ENCODE data around the gene MSI2. TPM values are rescaled to one million over a fixed set of nuclear protein-coding genes. Genes with fewer than 3 reads are reported as not detected.
A peak's percentile ranks its signal among the peaks of the same experiment; 100 is the strongest.

The MSI2 gene
- total and polyA plus RNA-seq, 5 donors: 43.9 to 113 (median 107) TPM

DNA sequence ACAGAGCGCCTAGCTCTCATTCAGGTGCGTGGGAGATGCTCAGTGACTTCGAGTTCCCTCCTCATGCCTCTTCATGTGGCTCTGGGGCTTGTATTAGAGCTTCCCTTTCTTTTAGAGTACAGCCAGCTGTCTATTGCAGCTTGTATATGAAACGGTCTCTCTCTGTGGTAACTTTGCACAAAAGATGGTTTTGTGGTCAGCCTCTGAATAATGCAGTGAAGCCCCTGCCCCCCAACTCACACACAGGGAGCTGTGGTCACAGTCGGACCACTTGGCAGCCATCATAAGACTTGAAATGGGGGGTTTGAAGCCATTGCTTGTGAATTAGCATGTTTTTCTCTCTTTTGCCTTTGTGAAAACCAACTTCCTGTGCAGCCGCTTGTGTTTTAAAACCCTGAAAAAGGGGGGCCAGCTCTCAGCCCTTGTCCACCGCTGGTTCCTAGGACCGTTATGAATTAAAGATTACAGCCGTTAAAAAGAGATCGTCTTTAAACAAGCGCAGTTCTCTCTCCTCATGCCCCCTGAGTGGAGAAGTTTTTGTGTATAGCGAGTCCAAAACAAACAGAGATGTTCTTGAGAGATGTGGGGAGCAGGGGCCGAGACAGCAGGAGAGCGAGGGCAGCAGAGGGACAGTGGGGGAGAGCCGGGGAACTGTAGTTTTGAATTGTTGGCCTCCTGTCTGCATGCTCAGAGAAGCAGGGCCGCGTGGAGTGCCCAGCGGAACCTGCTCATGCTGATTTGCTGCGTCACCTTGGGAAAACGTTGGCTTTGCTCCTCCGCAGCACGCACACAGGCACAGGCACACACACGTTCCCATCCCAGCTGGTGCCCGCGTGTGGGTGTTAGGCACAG lies 199.0 kb downstream of the MSI2 start:
- DNase-seq (peak in 1 of 3 donors; percentile 34), ATAC-seq (peak; percentile 29 to 54)
- 47% methylated on average over 25 of the region's 25 CpGs for WGBS
- H3K9me3 ChIP-seq (ENCODE audit: control insufficient read depth, low read length): no peaks in the 10 kb centered on the region
- H3K27me3 ChIP-seq (ENCODE audit: control insufficient read depth, insufficient read depth): no peaks in the 10 kb centered on the region
- peaks cover 4% of the 10 kb centered on the region for H3K4me1 ChIP-seq (ENCODE audit: control insufficient read depth, insufficient read depth, low read length)
- H3K4me3 ChIP-seq (ENCODE audit: low read length): no peak overlapping the region
- intact Hi-C loops (cut with DNase I): loop anchor here in 1 of 4 donors (10.0 kb wide), 1 partner anchor 190 kb away; no protein-coding TSS in a partner anchor
- no peak overlapping the region for H3K27ac ChIP-seq (ENCODE audit: low read length)

DNA sequence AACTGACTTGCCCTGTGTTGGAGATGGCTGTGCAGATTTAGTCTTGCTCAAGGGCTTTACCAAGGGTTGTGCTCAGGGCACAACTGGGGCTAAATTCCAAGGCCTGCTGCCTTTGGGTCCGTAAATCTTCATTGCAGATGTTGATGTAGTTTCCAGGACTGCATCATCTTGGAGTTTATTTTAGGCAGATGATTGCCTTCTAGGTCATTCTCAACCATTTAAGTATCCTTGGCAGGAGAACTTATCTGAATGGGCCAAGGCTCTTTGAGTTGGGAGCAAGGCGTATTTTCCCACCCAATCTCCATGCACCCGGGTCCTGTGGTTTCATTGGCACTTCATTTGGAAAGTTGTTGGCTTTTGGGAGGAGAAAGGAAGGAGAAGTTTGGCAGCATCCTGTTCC lies 200.3 kb downstream of the MSI2 start:
- ATAC-seq: peak; percentile 14 to 50
- DNase-seq: no peak
- H3K27me3 ChIP-seq (ENCODE audit: control insufficient read depth, insufficient read depth): no peaks in the 10 kb centered on the region
- no peaks in the 10 kb centered on the region for H3K9me3 ChIP-seq (ENCODE audit: control insufficient read depth, low read length)
- intact Hi-C loops (cut with DNase I): loop anchor here in 1 of 4 donors (10.0 kb wide), 1 partner anchor 192 kb away; no protein-coding TSS in a partner anchor
- H3K27ac ChIP-seq (ENCODE audit: low read length): no peak overlapping the region
- H3K4me3 ChIP-seq (ENCODE audit: low read length): no peak overlapping the region
- H3K4me1 ChIP-seq (ENCODE audit: control insufficient read depth, insufficient read depth, low read length): peaks cover 7% of the 10 kb centered on the region
- WGBS: 76% methylated on average over 3 of the region's 3 CpGs

DNA sequence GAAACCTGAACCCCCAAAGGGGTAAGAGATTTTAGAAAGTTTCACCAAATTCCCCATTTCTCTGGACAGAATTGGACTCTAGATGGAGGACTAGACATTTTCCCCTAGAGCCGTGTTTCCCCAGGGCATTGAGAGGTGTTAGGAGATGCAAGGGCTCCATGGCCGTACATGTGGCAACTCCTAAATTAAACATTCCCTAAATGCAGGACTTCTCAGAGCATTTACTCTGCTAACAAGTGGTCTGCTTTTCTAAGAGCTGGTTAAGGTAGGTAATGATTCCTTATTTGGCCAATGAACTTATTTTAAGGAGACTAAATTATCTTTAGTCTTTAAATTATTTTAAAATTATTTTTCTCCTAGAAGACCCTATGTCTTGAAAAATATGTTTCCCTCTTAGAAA lies 200.9 kb downstream of the MSI2 start:
- H3K4me1 ChIP-seq (ENCODE audit: control insufficient read depth, insufficient read depth, low read length): peaks cover 9% of the 10 kb centered on the region
- H3K27ac ChIP-seq (ENCODE audit: low read length): no peak overlapping the region
- DNase-seq: no peak
- no peak overlapping the region for H3K4me3 ChIP-seq (ENCODE audit: low read length)
- H3K27me3 ChIP-seq (ENCODE audit: control insufficient read depth, insufficient read depth): no peaks in the 10 kb centered on the region
- H3K9me3 ChIP-seq (ENCODE audit: control insufficient read depth, low read length): no peaks in the 10 kb centered on the region
- intact Hi-C loops (cut with DNase I): loop anchor here in 1 of 4 donors (10.0 kb wide), 1 partner anchor 192 kb away; no protein-coding TSS in a partner anchor
- no peak for ATAC-seq
- 91% methylated on average over 2 of the region's 2 CpGs for whole genome bisulfite sequencing

DNA sequence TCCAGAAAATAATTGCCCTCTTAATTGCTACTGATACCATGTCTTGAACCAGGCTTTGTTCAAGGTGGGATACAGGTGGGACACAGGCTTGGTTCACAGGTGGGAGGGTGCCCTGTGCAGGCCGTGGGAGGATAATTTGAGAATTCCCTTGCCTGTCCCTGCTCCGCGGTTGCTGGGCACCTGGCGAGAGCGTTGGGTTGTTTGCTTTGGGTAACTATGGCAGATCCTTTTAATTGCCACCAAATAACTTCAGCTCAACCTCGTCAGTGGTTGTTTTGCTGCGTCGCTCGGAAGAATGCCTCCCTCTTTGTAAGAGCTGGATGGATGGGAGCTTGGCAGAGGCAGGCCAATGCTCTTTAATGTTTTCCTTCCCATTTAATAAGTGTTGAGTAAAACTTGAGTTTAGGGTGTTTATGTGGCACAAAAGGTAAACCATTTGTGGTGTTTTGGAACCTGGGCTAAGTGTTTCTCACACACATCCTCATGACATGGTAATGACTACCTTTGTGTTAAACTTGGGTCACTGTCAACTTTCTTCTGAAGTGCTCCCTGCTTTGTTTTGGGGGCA lies 202.5 kb downstream of the MSI2 start:
- no peak overlapping the region for H3K4me3 ChIP-seq (ENCODE audit: low read length)
- ATAC-seq: no peak
- WGBS: 96% methylated on average over 9 of the region's 9 CpGs

DNA sequence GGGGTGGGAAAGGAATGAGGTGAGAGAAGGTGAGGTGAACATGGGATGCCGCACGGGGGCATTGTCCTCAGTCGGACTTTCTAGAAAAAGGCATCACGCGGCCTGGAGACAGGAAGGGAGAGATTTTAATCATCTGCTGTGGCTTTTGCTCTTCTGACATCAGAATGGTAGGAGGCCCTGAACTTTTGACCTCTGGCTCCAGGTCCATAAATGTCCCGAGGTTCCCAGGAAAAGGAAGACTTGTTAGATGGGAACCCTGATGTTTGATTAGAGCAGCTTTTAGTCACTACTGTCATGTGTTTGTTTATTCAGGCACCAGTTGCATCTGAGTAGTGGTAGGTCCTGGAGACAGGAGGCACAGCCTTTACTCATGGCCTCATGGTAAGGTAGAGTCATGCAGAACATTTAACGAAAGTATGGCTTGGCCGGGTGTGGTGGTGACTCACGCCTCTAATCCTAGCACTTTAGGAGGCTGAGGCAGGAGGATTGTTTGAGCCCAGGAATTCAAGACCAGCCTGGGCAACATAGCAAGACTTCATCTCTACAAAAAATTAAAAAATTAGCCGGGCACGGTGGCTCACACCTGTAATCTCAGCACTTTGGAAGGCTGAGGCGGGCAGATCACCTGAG lies 203.1 kb downstream of the MSI2 start:
- no peaks in the 10 kb centered on the region for H3K9me3 ChIP-seq (ENCODE audit: control insufficient read depth, low read length)
- whole genome bisulfite sequencing: 75% methylated on average over 12 of the region's 12 CpGs
- H3K27ac ChIP-seq (ENCODE audit: low read length): no peak overlapping the region
- H3K27me3 ChIP-seq (ENCODE audit: control insufficient read depth, insufficient read depth): no peaks in the 10 kb centered on the region
- H3K4me1 ChIP-seq (ENCODE audit: control insufficient read depth, insufficient read depth, low read length): peaks cover 16% of the 10 kb centered on the region
- H3K4me3 ChIP-seq (ENCODE audit: low read length): no peak overlapping the region
- intact Hi-C loops (cut with DNase I): loop anchor here in 1 of 4 donors (10.0 kb wide), 1 partner anchor 195 kb away; no protein-coding TSS in a partner anchor
- DNase-seq (no peak), ATAC-seq (no peak)

More for the DNA sequence above, 202.5 kb downstream of the MSI2 start:
- intact Hi-C loops (cut with DNase I): loop anchor here in 1 of 4 donors (10.0 kb wide), 1 partner anchor 194 kb away; no protein-coding TSS in a partner anchor
- Histone ChIP-seq H3K27me3 (ENCODE audit: control insufficient read depth, insufficient read depth) (no peaks in the 10 kb centered on the region), H3K4me1 (ENCODE audit: control insufficient read depth, insufficient read depth, low read length) (peaks cover 15% of the 10 kb centered on the region), H3K27ac (ENCODE audit: low read length) (no peak overlapping the region), H3K9me3 (ENCODE audit: control insufficient read depth, low read length) (no peaks in the 10 kb centered on the region)
- DNase-seq: no peak

DNA sequence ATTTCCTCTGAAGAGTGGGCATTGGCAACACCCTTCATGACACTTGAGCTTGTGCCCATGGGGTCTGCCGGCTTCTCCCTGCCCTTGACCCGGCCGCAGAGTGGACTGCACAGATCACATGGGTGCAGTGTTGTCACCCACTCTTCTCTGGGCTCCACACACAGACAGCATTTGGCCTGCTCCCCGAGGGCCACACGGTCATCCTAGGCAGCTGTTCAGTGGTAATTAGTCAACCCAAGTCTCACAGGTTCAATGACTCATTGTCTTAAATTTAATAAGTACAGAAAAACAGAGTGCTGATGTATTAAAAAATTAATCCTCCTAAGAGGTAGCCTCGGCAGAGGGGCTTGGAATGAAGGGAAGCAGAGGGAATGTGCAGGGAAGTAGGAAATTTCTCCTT lies 204.8 kb downstream of the MSI2 start:
- ATAC-seq (no peak), DNase-seq (peak in 1 of 3 donors; percentile 11)
- 92% methylated on average over 6 of the region's 6 CpGs for WGBS
- Histone ChIP-seq H3K4me1 (ENCODE audit: control insufficient read depth, insufficient read depth, low read length) (peaks cover 21% of the 10 kb centered on the region), H3K27me3 (ENCODE audit: control insufficient read depth, insufficient read depth) (no peaks in the 10 kb centered on the region), H3K4me3 (ENCODE audit: low read length) (no peak overlapping the region), H3K9me3 (ENCODE audit: control insufficient read depth, low read length) (no peaks in the 10 kb centered on the region), H3K27ac (ENCODE audit: low read length) (no peak overlapping the region)
- intact Hi-C loops (cut with DNase I): no loop called here

DNA sequence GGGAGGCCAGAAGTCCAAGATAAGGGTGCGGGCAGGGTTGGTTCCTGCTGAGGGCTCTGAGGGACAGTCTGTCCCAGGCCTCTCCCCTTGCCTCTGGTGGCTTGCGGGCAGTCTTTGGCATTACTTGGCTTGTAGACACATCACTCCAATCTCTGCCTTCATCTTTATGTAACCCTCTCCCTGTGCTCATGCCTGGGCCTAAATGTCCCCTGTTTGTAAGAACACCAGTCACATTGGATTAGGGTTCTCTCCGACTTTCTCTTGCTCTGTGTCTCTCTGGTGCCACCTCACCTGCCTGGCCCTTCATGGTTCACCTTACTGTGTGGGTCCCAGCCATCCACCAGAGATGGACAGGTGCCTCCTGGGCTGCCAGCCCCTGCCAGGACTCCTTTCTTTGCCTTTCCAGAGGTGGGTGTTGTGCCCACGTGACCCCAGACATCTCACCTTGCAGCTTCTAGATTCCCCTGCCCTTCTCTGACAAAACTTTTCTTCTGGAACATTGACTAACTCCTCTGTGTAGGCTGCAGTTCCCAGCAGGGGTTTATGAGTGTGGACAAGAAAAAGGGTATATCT lies 205.8 kb downstream of the MSI2 start:
- Histone ChIP-seq H3K27me3 (ENCODE audit: control insufficient read depth, insufficient read depth) (no peaks in the 10 kb centered on the region), H3K27ac (ENCODE audit: low read length) (no peak overlapping the region), H3K4me1 (ENCODE audit: control insufficient read depth, insufficient read depth, low read length) (peaks cover 21% of the 10 kb centered on the region), H3K4me3 (ENCODE audit: low read length) (no peak overlapping the region), H3K9me3 (ENCODE audit: control insufficient read depth, low read length) (no peaks in the 10 kb centered on the region)
- peak in 1 of 3 donors; percentile 10 for DNase-seq
- ATAC-seq: no peak
- intact Hi-C loops (cut with DNase I): no loop called here
- 96% methylated on average over 4 of the region's 4 CpGs for WGBS

DNA sequence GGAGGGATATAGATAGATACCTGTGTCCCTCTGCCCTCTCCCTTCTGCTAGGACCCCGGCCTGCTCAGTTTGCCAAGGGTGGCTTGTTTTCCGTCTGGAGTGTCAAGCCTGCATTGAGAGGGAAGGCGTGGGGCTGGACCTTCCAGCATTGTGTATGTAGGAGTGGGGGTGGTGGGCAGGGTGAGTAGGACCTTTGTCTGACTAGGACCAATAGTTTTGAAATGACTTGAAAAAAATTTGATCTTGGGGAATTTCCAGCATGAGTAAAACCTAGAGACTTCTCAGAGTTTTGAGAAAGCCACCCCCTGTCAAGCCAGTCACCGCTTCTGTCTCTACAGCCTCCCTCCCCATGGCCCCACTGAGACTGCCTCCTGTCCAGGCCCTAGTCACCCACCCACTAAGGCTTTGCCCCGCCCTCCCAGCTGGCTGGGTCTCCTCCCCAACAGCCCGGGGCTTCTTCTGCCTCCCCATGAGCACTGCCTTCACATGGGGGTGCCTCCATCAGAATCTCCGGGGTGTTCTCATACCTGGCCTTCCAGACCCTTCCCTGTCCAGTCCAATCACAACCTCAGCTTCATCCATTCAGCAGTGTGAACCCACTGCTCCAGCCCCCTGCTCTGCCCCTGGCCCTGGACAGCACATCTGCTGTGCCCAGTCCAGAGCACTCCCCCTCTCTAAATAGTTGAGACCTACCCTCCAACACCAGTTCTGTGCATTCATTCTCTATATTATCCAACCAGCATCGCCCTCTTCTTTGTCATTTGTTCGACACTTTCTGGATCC lies 207.0 kb downstream of the MSI2 start:
- Histone ChIP-seq H3K27ac (ENCODE audit: low read length) (no peak overlapping the region), H3K27me3 (ENCODE audit: control insufficient read depth, insufficient read depth) (no peaks in the 10 kb centered on the region), H3K4me1 (ENCODE audit: control insufficient read depth, insufficient read depth, low read length) (peaks cover 21% of the 10 kb centered on the region), H3K4me3 (ENCODE audit: low read length) (no peak overlapping the region), H3K9me3 (ENCODE audit: control insufficient read depth, low read length) (no peaks in the 10 kb centered on the region)
- DNase-seq (peak in 2 of 3 donors; percentile 63), ATAC-seq (peak in 1 of 2 donors; percentile 61)
- 76% methylated on average over 9 of the region's 9 CpGs for WGBS
- intact Hi-C loops (cut with DNase I): no loop called here

DNA sequence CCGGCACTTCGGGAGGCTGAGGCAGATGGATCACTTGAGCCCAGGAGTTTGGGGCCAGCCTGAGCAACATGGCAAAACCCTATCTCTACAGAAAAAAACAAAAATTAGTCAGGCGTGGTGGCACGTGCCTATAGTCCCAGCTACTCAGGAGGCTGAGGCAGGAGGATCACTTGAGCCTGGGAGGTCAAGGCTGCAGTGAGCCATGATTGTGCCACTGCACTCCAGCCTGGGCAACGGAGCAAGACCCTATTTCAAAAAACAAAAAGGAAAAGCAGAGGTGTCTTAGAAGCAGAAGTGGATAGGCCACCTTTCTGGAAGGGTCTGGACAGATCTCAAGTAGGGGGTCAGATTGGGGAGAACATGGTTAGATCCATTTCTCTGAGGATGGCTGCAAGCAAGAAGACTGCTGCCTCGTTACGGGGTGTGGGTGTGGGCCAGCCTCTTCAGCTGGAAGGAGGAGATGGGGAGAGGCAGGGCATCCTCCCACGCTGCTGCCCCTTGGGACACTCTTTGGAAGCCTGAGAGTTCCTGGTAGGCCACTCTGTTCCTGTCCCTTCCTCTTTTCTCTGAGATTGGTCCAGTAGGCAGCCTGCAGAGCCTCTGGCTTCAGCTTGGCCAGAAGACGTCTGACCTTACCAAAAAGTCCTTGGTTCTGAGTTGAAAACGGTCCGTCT lies 208.0 kb downstream of the MSI2 start:
- Histone ChIP-seq H3K27me3 (ENCODE audit: control insufficient read depth, insufficient read depth) (no peaks in the 10 kb centered on the region), H3K4me3 (ENCODE audit: low read length) (no peak overlapping the region), H3K4me1 (ENCODE audit: control insufficient read depth, insufficient read depth, low read length) (peaks cover 18% of the 10 kb centered on the region), H3K27ac (ENCODE audit: low read length) (no peak overlapping the region), H3K9me3 (ENCODE audit: control insufficient read depth, low read length) (no peaks in the 10 kb centered on the region)
- intact Hi-C loops (cut with DNase I): no loop called here
- DNase-seq (peak; percentile 87 to 94 (median 89)), ATAC-seq (peak; percentile 82 to 88)
- WGBS: 72% methylated on average over 11 of the region's 11 CpGs

DNA sequence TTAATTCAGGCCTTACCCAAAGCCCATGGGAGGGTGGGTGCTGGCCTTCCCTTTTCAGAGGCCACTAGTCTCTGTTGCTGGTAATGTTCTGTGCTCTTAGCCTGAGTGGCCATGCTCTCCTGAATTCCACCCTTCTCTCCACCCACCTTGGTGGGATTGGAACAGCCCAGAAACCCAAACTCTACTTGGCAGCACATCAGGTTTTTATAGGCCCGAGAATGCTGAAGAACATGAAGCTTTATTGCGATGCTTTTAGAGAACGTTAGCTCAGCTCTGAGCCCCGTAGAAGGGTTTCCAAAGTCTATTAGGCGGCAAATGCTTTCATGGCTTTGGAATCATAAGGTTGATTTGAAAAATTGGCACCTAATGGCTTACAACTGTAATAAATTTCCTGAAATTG lies 209.3 kb downstream of the MSI2 start:
- H3K4me1 ChIP-seq (ENCODE audit: control insufficient read depth, insufficient read depth, low read length): peaks cover 18% of the 10 kb centered on the region
- WGBS: 77% methylated on average over 5 of the region's 5 CpGs
- DNase-seq: peak in 1 of 3 donors; percentile 22
- H3K27ac ChIP-seq (ENCODE audit: low read length): peak overlapping the region; percentile 7
- ATAC-seq: peak; percentile 9 to 44
- no peaks in the 10 kb centered on the region for H3K9me3 ChIP-seq (ENCODE audit: control insufficient read depth, low read length)
- H3K27me3 ChIP-seq (ENCODE audit: control insufficient read depth, insufficient read depth): no peaks in the 10 kb centered on the region
- no peak overlapping the region for H3K4me3 ChIP-seq (ENCODE audit: low read length)
- intact Hi-C loops (cut with DNase I): no loop called here
